Activated CD8-positive, alpha-beta memory T cell treated with anti-CD3 and anti-CD28 coated beads for 36 hours (primary cell): ENCODE measurements around the gene AHNAK2. TPM values are rescaled to one million over a fixed set of nuclear protein-coding genes. Genes with fewer than 3 reads are reported as not detected.

Source experiments
- CTCF ChIA-PET: fragments of 350-600 bp; sonication (Branson Sonifier 250); formaldehyde crosslinking; loops from one replicate; lab custom pipeline; 2021; ENCODE audit warnings: antibody characterized with exemption; lab: Charles Lee
- POLR2A ChIA-PET: fragments of 350-600 bp; sonication (Branson Sonifier 250); formaldehyde crosslinking; loops from one replicate; lab custom pipeline; 2021; ENCODE audit warnings: antibody characterized with exemption; lab: Charles Lee
- total RNA-seq, 2 experiments: library from RNA; stranded (reverse); gene quantifications; one replicate each; pipeline ENCODE4 v1.2.3, GENCODE V29; 2021

AHNAK2 gene
- total RNA-seq, 2 experiments from 2014 or later, result 0.02 TPM; not detected in 1

DNA sequence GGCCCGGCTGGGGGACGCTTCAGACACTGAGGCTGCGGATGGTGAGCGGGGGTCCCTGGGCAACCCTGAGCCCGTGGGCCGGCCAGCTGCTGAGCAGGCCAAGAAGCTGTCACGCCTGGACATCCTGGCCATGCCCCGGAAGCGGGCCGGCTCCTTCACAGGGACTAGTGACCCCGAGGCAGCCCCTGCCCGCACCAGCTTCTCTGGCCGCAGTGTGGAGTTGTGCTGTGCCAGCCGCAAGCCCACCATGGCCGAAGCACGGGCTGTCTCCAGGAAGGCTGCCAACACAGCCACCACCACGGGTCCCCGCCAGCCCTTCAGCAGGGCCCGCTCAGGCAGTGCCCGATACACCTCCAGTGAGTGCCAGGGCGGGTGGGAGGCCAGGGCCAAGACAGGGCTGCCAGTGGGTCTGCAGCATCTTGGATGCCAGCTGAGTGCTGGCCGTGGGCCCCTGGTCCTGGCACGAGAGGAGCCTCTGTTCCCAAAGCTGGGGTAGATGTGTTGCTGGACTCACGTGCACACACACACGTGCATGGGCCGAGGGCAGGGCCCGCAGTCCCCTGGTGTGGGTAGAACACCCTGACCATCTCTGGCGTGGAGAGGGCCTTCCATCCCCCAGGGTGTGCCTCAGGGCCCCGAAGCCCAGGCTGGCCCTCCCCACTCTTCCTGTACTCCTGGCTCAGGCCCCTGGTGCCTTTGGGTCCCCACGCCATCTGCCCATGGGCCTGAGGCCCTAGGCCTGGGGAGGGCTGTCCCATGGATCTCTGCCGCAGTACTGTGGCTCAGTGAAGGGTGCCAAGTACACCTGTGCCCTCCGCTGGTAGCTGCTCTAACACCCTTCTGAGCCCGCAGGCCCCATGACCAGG is 90.3 kb downstream of the AHNAK2 start:
- ChIA-PET CTCF (no interaction called here), POLR2A (no interaction called here)

Other genes with a start within 250 kb of the AHNAK2 start
- 100 to 1,000 TPM; 167 TPM for gene SIVA1, start 225.2 kb downstream of the AHNAK2 start, total RNA-seq
- 100 to 1,000 TPM; 155 to 173 TPM for gene AKT1, start 182.6 kb downstream of the AHNAK2 start, total RNA-seq
- 1 to 10 TPM; 3.0 TPM for gene ZBTB42, start 177.3 kb downstream of the AHNAK2 start, total RNA-seq
- gene CEP170B, start 113.1 kb downstream of the AHNAK2 start, total RNA-seq, result 1 to 10 TPM; 7.7 to 7.8 TPM
- gene PLD4, start 53.5 kb downstream of the AHNAK2 start, total RNA-seq, result not detected
- 1 to 10 TPM; 4.0 TPM for gene CLBA1, start 7.4 kb upstream of the AHNAK2 start, total RNA-seq
- 10 to 100 TPM; 71.5 to 72.7 TPM for gene CDCA4, start 42.7 kb upstream of the AHNAK2 start, total RNA-seq
- 10 to 100 TPM; 41.4 to 42.8 TPM for gene GPR132, start 87.1 kb upstream of the AHNAK2 start, total RNA-seq
- gene JAG2, start 190.4 kb upstream of the AHNAK2 start, total RNA-seq, result 1 to 10 TPM; 1.3 to 1.7 TPM
- 1 to 10 TPM; 8.4 to 8.5 TPM for gene NUDT14, start 202.9 kb upstream of the AHNAK2 start, total RNA-seq